Measurements from ENCODE around the gene SOX12. TPM values are rescaled to one million over a fixed set of nuclear protein-coding genes. Genes with fewer than 3 reads are reported as not detected.
A peak's percentile ranks its signal among the peaks of the same experiment; 100 is the strongest.
"Not testable (repeated sequence)": the region's sequence is repeated elsewhere in the genome, so short reads cannot be mapped to it uniquely, and the experiment has no call there.

Gene SOX12
- total RNA-seq, 1 donor from 2014 or later = 16.2 TPM

DNA sequence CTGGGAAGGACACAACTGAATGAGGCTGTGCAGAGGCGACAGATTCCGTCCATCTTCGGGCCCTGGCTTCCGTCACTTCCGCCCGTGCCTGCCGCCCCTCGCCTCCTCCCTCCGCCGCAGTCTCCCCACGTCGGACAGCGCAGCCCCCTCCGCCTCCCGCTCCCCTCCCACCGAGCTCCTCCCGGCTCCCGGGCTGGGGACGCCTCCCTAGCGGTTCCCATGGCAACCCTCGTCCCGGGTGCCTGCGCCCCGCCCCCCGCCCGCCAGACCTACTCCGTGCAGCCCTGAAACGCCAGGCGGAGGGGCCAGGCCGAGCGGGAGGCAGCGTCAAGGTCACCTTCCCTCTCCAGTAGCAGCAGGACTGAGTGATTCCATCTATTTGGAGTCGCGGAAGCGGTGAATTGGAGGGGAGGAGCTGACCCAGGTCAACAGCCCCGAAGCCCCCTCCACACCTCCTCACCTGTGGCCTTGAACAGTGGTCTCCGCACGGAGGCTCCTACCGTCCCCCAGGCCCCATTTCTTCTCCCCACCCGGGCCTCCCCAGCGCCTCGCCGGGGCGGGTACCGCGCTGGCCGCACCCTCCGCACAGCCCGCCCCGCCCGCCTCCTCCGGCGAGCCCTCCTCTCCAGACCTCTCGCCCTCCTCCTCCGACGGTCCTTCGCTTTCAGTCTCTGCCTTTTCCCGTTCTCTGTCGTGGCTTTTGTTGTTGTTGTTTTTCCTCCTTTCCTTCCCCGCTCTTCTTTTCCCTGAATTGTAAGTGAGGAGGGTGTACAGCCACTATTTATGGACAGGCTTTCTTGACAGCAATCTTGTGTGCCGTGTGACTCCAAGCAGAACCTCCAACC, 22.5 kb downstream of the SOX12 start:
- ATAC-seq (ENCODE audit: poor library complexity) (peak; percentile 90), DNase-seq (peak; percentile 94)
- intact Hi-C loops (cut with DNase I) = no loop called here

DNA sequence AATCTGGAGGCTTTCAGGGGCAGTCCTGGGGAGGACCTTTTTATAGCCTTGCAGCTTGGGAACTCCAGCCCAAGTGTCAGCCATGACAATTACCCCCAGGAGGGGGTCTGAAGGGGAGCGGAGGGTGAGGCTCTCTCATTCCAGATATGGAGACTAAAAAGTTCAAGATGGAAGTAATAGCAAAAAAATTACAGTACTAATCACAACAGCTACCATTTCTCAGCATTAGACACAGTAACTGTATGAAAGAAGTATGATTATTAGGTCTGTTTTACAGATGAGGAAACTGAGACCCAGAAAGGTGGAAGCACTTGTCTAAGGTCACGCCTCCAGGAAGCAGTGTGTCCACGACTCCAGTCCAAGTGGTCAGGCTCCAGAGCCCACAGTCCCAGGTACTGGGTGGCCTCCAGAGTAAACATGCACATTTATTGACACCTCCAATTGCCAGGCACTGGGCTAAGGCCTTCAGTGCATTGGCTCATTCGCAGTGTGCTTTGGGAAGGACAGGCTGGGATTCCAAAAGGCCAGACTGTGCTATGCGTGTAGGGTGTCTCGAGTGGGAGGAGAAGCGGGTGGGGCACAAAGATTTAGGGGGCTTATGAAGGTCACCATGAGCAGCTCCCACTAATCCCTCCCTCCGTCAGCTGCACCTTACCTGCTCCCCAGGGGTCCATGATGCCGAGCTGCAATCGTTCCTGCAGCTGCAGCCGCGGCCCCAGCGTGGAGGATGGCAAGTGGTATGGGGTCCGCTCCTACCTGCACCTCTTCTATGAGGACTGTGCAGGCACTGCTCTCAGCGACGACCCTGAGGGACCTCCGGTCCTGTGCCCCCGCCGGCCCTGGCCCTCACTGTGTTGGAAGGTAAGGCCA, 23.9 kb downstream of the SOX12 start:
- intact Hi-C loops (cut with DNase I) = no loop called here
- ATAC-seq (ENCODE audit: poor library complexity) (no peak), DNase-seq (no peak)

DNA sequence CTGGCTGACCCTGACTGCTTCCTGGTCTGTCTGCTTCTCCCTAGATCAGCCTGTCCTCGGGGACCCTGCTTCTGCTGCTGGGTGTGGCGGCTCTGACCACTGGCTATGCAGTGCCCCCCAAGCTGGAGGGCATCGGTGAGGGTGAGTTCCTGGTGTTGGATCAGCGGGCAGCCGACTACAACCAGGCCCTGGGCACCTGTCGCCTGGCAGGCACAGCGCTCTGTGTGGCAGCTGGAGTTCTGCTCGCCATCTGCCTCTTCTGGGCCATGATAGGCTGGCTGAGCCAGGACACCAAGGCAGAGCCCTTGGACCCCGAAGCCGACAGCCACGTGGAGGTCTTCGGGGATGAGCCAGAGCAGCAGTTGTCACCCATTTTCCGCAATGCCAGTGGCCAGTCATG, 27.8 kb downstream of the SOX12 start:
- DNase-seq (no peak), ATAC-seq (ENCODE audit: poor library complexity) (no peak)
- intact Hi-C loops (cut with DNase I) = loop anchor here (5.0 to 10.0 kb wide), 2 partner anchors 292 to 389 kb away; no protein-coding TSS in a partner anchor

DNA sequence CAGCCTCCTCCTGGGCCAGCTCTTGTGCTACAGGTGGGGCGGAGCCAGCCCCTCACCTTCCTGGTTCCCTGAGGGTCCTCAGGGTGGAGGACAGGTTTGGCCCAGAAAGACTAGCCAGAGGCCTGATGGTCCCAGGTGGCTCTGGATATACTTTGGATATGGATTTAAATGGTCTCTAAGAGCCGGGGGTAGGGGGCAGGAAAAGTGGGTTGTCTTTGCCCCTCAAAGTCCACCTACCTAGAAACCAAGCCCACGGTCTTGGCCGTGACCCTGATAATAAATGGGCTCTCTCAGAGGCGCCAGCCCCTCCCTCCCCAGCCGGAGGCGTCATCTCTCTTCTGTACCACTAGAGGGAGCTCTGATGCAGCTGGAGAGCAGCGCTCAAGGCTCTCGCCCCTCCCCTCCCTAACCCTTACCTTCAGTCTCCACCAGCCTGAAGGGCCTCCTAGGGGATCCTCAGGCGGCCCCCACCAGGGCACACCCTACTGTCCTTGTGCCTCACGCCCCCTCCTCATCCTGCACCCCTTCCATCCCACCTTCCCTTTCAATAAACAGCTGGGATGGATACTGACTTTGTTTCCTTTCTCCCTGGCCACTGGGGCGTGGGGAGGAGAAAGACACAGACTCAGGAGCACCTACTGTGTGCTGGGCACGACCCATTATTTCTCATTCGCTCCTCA, 29.1 kb downstream of the SOX12 start:
- peak; percentile 95 for ATAC-seq (ENCODE audit: poor library complexity)
- intact Hi-C loops (cut with DNase I) = loop anchor here (2.0 to 10.0 kb wide), 3 partner anchors 124 to 388 kb away; no protein-coding TSS in a partner anchor
- DNase-seq = peak; percentile 81

DNA sequence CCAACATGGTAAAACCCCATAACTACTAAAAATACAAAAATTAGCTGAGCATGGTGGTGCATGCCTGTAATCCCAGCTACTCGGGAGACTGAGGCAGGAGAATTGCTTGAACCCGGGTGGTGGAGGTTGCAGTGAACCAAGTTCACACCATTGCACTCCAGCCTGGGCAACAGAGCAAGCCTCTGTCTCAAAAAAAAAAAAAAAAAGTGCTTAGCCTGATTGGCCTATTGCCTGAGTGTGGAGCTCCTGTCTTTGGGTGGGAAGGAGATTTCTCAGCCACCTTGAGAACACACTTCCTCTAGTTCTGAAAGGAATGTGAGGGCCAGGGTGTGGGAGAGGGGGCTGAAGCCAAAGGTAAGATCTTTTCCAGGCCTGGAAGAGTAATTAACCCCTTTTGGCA, 30.8 kb downstream of the SOX12 start:
- not testable (repeated sequence) for DNase-seq; ATAC-seq (ENCODE audit: poor library complexity)
- intact Hi-C loops (cut with DNase I) = loop anchor here (10.0 kb wide), 1 partner anchor 289 kb away; no protein-coding TSS in a partner anchor

DNA sequence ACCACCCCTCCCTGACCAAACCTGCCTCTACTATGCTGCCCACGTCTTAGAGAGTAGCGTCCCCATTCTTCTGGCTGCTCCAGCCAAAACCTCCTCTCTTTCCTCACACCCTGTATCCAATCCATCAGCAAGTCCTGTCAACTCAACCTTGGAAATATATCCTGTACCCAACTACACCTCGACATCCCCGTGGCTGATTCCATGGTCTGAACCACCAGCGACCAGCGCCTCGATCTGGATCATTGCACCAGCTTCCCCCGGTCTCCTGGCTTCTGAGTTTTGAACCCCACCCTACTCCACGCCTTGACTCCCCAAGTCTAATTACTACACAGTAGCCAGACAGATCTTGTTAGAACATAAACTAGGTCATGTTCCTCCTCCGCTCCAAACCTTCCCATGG, 31.4 kb downstream of the SOX12 start:
- ATAC-seq (ENCODE audit: poor library complexity) = no peak
- DNase-seq = no peak
- intact Hi-C loops (cut with DNase I) = loop anchor here (10.0 kb wide), 1 partner anchor 288 kb away; no protein-coding TSS in a partner anchor

DNA sequence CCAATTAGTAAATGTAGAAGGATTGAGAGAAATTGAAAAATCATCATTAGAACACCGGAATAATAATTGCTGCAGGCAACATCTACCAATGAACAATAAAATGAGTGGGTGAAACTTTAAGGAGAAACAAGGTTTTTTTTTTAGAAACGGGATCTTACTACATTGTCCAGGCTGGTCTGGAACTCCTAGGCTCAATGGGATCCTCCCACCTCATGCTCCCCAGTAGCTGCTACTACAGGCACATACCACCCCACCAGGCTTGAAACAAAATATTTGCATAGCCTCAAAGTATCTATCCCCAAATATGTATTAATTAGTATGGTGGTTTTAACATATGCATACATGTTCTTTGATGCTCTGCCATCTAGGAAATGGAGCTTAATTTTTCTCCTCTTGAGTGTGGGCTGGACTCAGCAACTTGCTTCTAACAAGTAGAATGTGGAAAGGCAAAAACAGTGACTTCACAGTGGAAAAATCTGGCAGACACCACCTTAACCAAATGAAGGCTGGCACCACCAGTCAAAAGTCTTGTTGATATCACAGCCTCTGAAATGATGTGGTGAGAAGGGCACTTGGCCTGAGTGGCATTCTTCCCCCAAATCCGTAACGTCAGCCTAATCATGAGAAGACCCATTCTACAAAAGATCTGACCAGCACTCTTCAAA, 33.7 kb downstream of the SOX12 start:
- ATAC-seq (ENCODE audit: poor library complexity) (no peak), DNase-seq (no peak)
- intact Hi-C loops (cut with DNase I) = loop anchor here (10.0 kb wide), 1 partner anchor 286 kb away; no protein-coding TSS in a partner anchor

DNA sequence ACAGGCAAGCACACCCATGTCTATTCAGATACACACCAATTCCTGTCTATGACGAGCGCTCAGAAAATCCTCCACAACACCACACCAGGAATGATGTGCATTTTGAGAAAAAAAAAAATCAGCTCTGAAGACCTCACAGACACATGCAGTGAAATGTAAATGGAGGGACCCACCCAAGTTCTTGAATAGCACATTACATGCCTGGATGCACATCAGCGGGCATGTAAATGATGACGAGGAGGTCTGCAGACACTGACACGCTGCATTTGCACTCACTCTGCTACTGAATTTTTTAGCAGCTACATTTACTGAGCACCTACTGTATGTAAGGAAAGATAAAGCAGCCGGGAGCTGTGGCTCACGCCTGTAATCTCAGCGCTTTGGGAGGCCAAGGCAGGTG, 36.2 kb downstream of the SOX12 start:
- intact Hi-C loops (cut with DNase I) = no loop called here
- no peak for DNase-seq
- ATAC-seq (ENCODE audit: poor library complexity) = no peak

DNA sequence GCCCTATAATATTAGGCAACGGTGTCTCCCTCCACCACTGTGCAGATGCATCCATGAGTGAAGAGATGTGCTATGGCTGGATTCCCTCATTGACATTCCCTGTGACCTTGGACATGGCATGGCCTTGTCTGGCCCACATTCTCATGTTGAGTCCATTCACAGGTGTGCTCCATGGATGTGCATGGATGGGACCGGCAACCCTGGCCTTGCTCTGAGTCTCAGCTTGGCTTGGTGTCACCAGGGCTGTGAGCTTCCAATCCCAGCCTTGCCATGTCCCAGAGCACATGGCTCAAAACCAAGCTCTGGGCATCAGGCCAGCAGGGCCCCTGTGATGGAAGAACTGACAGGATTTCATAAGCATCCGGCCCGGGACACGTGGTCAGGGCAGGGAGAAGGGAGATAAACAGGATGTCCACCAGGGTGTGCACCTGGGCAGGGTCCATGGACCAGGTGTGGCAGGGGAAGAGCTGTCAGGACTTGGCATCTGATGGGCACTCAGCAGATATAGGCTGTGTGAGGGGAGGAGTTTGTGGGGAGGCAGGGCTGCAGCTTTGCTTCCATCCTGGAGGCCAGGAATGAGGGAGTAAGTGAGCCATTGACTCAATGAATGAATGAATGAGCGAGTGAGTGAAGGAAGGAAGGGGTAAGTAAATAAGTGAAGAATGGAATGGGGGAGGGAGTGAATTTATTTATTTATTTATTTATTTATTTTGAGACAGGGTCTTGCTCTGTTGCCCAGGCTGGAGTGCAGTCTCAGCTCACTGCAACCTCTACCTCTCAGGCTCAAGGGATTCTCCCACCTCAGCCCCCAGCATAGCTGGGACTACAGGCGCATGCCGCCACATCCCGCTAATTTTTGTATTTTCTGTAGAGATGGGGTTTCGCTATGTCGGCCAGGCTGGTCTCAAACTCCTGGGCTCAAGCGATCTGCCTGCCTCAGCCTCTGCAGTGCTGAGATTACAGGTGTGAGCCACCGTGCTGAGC, 37.2 kb downstream of the SOX12 start:
- peak; percentile 92 for DNase-seq
- intact Hi-C loops (cut with DNase I) = no loop called here
- peak; percentile 94 for ATAC-seq (ENCODE audit: poor library complexity)

DNA sequence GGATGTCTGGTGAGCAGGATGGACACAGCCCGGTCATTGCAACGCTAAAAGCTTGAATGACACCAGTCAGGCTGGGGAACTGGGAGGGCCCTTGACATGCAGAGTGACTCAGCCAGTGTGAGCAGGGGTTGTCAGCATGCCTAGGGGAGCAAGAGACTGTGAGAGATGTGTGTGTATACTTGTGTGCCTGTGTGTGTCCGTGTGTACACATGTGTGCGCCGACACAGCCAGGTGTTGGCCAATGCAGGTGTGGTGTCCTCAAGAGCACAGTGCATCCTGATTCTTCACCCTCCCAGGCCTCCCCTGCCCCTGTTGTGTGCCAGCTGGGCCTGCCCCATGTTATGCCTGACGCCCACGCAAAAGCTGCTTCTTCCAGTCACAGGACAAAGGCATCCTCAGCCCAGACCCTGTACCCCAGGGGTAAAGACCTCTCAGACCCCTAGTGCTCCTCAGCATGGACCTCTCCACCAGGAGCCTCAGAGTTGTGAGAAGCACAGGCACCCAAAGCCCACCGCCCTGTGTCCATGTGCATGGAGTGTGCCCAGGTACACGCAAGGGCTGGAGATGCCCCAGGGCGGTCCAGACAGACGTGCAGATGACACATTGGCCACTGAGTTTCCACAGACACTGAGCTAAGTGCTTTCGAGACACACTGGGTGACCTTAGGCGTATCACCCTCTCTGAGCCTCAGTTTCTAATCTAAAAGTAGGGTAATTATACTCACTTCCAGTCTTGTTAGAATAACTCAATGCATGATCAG, 38.1 kb downstream of the SOX12 start:
- DNase-seq (no peak), ATAC-seq (ENCODE audit: poor library complexity) (no peak)
- intact Hi-C loops (cut with DNase I) = no loop called here

DNA sequence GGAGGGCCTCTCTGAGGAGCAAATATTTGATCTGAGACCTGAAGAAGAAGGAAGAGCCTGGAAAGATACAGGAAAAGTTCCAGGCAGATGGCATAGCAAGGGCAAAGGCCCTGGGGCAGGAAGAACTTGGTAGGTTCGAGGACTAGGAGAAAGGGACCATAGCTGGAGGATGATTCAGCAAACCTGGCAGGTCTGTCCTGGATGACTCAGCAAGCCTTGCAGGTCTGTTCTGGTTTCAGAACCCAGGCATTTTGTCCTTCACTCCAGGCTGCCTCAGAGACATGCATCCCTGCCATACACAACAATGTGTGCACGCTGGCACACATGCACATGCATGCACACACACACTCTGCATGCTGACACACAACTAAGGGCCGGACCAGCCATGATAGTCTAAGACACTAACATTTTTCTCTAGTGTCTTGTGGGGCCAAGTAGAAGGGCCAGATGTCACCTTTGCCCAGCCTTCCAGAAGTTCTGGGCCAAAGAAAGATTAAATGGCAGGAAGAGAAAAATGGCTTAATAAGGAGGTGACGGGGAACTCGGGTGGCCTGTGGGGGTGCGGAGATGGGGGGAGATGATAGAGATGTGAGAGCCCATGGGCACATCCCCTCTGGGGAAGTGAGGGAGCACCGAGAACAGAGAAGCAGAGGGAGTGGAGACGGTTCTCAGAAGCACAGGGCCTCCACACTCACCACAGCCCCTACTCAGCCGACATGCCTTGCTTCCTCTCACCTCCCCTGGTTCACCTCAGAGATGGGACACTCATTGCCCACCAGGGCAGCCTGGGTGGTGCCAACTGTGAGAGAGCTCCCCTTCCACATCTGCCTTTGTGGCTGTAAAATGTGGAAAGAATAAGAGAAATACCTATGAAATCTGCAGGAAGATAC, 39.8 kb downstream of the SOX12 start:
- DNase-seq = no peak
- no peak for ATAC-seq (ENCODE audit: poor library complexity)
- intact Hi-C loops (cut with DNase I) = no loop called here

DNA sequence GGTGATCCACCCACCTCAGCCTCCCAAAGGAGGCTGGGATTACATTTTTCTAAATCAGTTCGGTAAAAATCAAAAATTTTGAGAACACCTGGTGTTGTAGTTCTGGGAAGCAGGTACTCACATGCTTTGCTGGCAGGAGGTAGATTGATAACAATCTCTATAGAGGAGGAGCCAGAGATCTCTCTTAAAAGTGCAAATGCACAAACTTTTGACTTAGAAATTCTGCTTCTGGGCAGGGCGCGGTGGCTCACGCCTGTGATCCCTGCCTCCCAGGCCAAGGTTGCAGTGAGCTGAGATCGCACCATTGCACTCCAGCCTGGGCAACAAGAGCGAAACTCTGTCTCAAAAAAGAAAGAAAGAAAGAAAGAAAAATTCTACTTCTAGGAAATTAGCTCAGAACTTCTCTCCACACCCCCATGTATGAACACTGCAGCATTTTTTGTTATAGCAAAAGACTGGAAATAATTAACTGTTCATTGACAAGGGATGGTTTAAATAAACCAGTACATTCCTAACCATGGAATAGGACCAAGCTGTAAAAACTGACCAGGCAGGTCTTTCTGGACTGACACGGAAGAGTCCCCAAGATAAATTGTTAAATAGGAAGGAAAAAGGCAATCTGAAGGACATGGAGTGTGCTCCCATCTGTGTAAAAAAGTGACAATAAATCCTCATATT, 40.8 kb downstream of the SOX12 start:
- intact Hi-C loops (cut with DNase I) = no loop called here
- ATAC-seq (ENCODE audit: poor library complexity) (no peak), DNase-seq (no peak)

DNA sequence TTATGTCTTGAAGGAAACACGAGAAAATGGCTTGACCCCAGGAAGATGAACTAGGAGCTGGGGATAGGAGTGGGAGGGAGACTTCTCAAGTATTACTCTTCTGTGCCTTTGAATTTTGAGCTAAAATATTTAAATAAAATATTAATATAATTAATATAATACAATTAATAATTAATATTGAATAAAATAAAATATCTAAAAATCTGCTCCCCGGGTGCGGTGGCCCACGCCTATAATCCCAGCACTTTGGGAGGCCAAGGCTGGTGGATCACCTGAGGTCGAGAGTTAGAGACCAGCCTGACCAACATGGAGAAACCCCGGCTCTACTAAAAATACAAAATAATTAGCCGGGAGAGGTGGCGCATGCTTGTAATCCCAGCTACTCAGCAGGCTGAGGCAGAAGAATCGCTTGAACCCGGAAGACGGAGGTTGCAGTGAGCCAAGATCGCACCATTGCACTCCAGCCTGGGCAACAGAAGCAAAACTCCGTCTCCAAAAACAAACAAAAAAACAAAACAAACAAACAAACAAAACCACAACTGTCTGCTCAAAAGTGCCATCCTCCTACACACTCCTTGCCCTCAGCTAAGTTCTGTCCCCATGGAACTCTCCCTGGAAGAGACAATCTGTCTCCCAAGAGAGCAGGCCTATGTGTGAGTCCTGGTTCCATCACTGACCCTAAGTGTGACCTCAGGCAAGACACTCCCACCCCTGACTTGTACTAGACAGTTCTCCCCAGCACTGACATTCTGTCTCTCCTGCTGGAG, 41.5 kb downstream of the SOX12 start:
- no peak for DNase-seq
- no peak for ATAC-seq (ENCODE audit: poor library complexity)
- intact Hi-C loops (cut with DNase I) = no loop called here

DNA sequence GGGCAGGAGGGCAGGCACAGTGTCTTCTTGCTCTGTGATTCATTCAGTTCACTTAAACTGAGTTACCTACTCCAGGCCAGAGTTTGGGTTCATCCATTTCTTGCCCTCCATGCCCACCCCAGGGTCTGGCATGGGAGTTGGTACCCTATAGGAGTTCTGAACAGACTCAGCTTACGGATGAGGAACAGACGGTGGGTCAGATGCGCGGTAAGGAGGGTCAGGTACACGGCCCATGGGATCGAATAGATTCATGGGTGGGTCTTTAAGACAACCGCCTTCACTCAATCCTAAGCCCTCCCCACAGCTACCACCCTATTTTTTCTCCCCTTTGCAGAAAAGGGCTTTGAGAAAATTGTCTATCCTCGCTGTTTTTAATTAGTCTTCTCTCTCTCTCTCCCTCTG, 42.1 kb downstream of the SOX12 start:
- ATAC-seq (ENCODE audit: poor library complexity) (no peak), DNase-seq (no peak)
- intact Hi-C loops (cut with DNase I) = no loop called here

Measured in Right ventricle myocardium superior (tissue), 1 donor.